ENCODE measurements around the gene AMOT.

AMOT gene

DNA sequence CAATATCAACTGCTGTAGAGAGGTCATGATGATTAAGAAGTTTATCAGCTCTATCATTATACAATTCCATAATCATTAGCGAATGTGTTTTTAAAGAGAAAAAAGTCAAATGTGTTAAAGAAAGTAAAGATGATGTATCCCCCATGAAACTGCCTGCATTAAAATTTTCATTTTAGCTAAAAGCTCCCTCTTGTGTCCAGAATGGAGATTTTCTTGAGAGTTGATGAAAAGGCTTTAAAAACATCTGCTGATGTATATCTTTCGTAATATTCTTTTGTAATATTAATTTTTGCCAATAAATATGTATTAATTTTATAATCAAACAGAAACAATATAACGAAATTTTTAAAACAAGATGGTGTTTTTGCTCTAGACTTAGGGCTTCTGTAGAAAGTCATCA, 108.8 kb downstream of the AMOT start:
- no peak for DNase-seq
